NCI-H2196 (cell line): Measurements from ENCODE around the gene FFAR1.
"Not testable (repeated sequence)": the region's sequence is repeated elsewhere in the genome, so short reads cannot be mapped to it uniquely, and the experiment has no call there.

Experiments used
- DNase-seq: peaks from one replicate; lab custom pipeline; 2025; ENCODE audit not compliant: unreplicated experiment; lab: John Stamatoyannopoulos, UW

The FFAR1 gene

GRCh38 chr19:35359395-35359794 lies 11.7 kb downstream of the FFAR1 start:
- DNase-seq = not testable (repeated sequence)

GRCh38 chr19:35360081-35360480 lies 12.4 kb downstream of the FFAR1 start:
- DNase-seq = not testable (repeated sequence)

- no peak for DNase-seq
Measured at GRCh38 chr19:35360880-35361420, 13.2 kb downstream of the FFAR1 start.

GRCh38 chr19:35362261-35363000 lies 14.7 kb downstream of the FFAR1 start:
- DNase-seq = no peak

DNA sequence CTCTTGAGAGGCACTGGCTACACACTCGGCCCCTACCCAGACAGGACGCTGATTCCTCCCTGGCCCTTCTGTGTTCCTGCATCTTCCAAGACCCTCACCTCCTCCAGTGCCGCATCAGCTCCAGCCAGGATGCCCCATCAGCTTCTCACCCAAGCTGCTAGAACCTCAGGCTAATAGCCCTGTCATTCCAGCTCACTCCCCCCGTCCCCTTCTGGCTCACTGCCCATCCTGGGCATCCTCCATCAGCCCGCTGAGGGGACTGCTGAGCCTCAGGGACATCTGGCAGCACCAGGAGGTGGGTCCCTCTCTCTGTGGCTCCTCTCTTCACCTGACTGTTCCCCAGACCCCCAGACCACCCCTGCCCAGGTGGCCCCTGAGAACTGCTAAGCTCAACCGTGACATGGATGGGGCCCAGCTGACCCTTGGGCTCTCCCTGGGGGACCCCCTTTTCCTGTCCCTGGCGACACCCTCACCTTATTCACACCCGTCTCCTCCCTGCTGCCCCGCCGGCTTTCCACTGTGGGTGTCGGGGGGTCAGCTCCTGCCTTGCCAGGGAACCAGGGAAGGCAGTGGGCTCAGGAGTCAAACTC lies 15.4 kb downstream of the FFAR1 start:
- no peak for DNase-seq

- no peak for DNase-seq
Measured at GRCh38 chr19:35363711-35364425, 16.2 kb downstream of the FFAR1 start.

GRCh38 chr19:35365303-35365702 lies 17.6 kb downstream of the FFAR1 start:
- DNase-seq = no peak

DNA sequence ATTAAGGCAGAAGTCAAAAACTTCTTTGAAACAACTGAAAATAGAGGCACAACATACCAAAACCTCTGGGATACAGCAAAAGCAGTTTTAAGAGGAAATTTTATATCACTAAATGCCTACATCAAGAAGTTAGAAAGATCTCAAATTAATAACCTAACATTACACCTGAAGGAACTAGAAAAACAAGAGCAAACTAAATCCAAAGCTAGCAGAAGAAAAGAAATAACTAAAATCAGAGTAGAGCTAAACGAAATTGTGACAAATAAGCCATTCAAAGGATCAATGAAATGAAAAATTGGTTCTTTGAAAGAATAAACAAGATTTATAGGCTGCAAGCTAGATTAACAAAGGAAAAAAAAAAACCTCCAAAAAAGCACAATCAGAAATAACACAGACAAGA lies 20.7 kb downstream of the FFAR1 start:
- no peak for DNase-seq

DNA sequence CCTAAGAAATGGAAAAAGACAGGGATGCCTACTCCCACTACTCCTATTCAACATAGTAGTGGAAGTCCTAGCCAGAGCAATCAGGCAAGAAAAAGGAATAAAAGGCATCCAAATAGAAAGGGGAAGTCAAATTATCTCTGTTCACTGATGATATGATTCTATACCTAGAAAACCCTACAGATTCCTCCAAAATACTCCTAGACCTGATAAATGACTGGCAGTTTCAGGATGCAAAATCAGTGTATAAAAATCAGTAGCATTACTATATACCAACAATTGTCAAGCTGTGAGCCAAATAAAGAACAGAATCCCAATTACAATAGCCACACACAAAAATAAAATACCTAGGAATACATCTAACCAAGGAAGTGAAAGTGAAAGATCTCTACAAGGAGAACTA lies 21.8 kb downstream of the FFAR1 start:
- no peak for DNase-seq

GRCh38 chr19:35370722-35371121 lies 23.0 kb downstream of the FFAR1 start, which contains the start of gene GPR42:
GPR42 (plus strand) TSS chr19:35371068; CDS start chr19:35371360, 292 bp downstream.
- no peak for DNase-seq

GRCh38 chr19:35373492-35373891 lies 25.8 kb downstream of the FFAR1 start:
- DNase-seq = no peak

DNA sequence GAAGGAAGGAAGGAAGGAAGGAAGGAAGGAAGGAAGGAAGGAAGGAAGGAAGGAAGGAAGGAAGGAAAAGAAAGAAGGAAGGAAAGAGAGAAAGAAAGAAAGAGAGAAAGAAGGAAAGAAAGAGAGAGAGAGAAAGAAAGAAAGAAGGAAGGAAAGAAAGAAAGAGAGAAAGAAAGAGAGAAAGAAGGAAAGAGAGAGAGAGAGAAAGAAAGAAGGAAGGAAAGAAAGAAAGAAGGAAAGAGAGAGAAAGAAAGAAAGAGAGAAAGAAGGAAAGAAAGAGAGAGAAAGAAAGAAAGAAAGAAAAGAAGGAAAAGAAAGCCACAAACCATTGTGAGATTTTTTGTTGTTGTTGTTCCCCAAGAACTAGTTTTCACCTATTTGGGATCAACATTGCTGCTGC lies 26.3 kb downstream of the FFAR1 start:
- DNase-seq = not testable (repeated sequence)

GRCh38 chr19:35375505-35376307 lies 28.0 kb downstream of the FFAR1 start:
- DNase-seq = no peak

- DNase-seq = no peak
Measured at GRCh38 chr19:35377656-35378055, 30.0 kb downstream of the FFAR1 start.

GRCh38 chr19:35378356-35378755 lies 30.7 kb downstream of the FFAR1 start:
- no peak for DNase-seq

GRCh38 chr19:35379545-35379944 lies 31.8 kb downstream of the FFAR1 start:
- DNase-seq = not testable (repeated sequence)

GRCh38 chr19:35379992-35380391 lies 32.3 kb downstream of the FFAR1 start:
- DNase-seq = no peak

GRCh38 chr19:35380450-35381124 lies 32.9 kb downstream of the FFAR1 start:
- no peak for DNase-seq

- DNase-seq = no peak
Measured at GRCh38 chr19:35381318-35381717, 33.6 kb downstream of the FFAR1 start.

DNA sequence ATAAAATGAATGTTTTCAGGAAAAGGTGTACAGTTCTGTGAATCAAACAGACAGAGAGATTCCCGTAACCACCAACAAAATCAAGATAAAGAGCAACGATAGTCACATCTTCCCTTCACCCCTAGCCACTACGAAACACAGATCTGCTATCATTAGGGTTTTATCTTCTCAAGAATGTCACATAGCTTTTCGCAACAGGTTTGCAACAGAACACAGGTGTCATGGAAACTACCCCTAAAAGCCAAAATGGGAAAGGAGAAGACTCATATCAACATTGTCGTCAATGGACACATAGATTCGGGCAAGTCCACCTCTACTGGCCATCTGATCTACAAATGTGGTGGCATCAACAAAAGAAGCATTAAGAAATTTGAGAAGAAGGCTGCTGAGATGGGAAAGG lies 34.2 kb downstream of the FFAR1 start:
- no peak for DNase-seq
